Endothelial cell of umbilical vein (primary cell): ENCODE measurements around the gene ABCC10. TPM values are rescaled to one million over a fixed set of nuclear protein-coding genes. Genes with fewer than 3 reads are reported as not detected.

Source experiments
- BruUV-seq: library from RNA; stranded (reverse); fragments of 400-500 nt; replicated peaks from 2 replicates; lab custom pipeline; 2021; lab: Mats Ljungman, UMichigan
- CTCF ChIA-PET: fragments of 300-600, 350-600 bp; sonication (Branson Sonifier 250); formaldehyde crosslinking; loops from one replicate; lab custom pipeline; 2021; ENCODE audit warnings: antibody characterized with exemption, inconsistent platforms; lab: Charles Lee
- POLR2A ChIA-PET: fragments of 300-600, 350-600 bp; sonication (Branson Sonifier 250); formaldehyde crosslinking; loops from one replicate; lab custom pipeline; 2021; ENCODE audit warnings: antibody characterized with exemption, inconsistent platforms; lab: Charles Lee
- DNase-seq: peaks from one replicate; pipeline ENCODE4 v3.0.0-alpha.2; 2011; ENCODE audit warnings: low read depth, low spot score
- FAIRE-seq: peaks from 2 replicates; lab custom pipeline; 2011; peaks lifted over from hg19 to GRCh38; lab: Jason Lieb, UNC
- H2AFZ ChIP-seq: 2 replicates; pipeline ENCODE4 v1.6.0; 2012; ENCODE audit warnings: low read depth, low read length, control low read depth, inconsistent platforms
- H3K27ac ChIP-seq: 2 replicates; pipeline ENCODE4 v1.5.1; 2011; ENCODE audit warnings: low read depth, mild to moderate bottlenecking, control low read depth, low read length, moderate library complexity; ENCODE audit not compliant: insufficient read depth
- H3K27me3 ChIP-seq, 2 experiments: 2 replicates each; pipeline versions ENCODE4 v1.6.0 to v1.6.1; 2011; ENCODE audit warnings: low read length in 2 of 2, mixed read lengths in 1 of 2; ENCODE audit not compliant: control insufficient read depth in 2 of 2, insufficient read depth in 2 of 2
- H3K36me3 ChIP-seq, 2 experiments: 2 replicates in 1 of 2; 3 replicates in 1 of 2; pipeline ENCODE4 v1.5.1; 2011; ENCODE audit warnings: low read length in 2 of 2, mild to moderate bottlenecking in 1 of 2, moderate library complexity in 1 of 2; ENCODE audit not compliant: control insufficient read depth in 2 of 2, insufficient read depth in 2 of 2; ENCODE audit errors: extremely low read depth in 1 of 2
- H3K4me1 ChIP-seq: 3 replicates; pipeline ENCODE4 v1.5.1; 2011; ENCODE audit warnings: mild to moderate bottlenecking, low read length; ENCODE audit not compliant: control insufficient read depth, insufficient read depth; ENCODE audit errors: extremely low read depth
- H3K4me2 ChIP-seq: 2 replicates; pipeline ENCODE4 v1.6.1; 2011; ENCODE audit warnings: low read length, control low read depth, mixed read lengths; ENCODE audit not compliant: insufficient read depth
- H3K4me3 ChIP-seq, 3 experiments: fragments of 200-600 bp in 1 of 3; sonication (generic), shearing (Covaris generic) in 1 of 3; replicated peaks in 1 of 3; 2 replicates each; pipeline ENCODE4 v1.5.1; 2011 to 2016; ENCODE audit warnings: control low read depth in 3 of 3, low read length in 3 of 3, mild to moderate bottlenecking in 2 of 3, inconsistent platforms in 1 of 3, low read depth in 1 of 3, moderate library complexity in 1 of 3; ENCODE audit not compliant: insufficient read depth in 1 of 3
- H3K79me2 ChIP-seq: 2 replicates; pipeline ENCODE4 v1.6.0; 2012; ENCODE audit warnings: low read length, inconsistent platforms; ENCODE audit not compliant: control insufficient read depth, insufficient read depth
- H3K9ac ChIP-seq: replicated peaks from 2 replicates; pipeline ENCODE3; 2011; ENCODE audit warnings: low read length, control low read depth; ENCODE audit not compliant: insufficient read depth; ENCODE audit errors: extremely low read depth
- H3K9me1 ChIP-seq: replicated peaks from 3 replicates; pipeline ENCODE4 v1.6.0; 2011; ENCODE audit warnings: mild to moderate bottlenecking, low read length; ENCODE audit not compliant: control insufficient read depth, insufficient read depth; ENCODE audit errors: extremely low read depth
- H3K9me3 ChIP-seq: replicated peaks from 2 replicates; pipeline ENCODE4 v1.5.1; 2012; ENCODE audit warnings: low read length, inconsistent platforms; ENCODE audit not compliant: control insufficient read depth, insufficient read depth
- H4K20me1 ChIP-seq: replicated peaks from 2 replicates; pipeline ENCODE3; 2011; ENCODE audit warnings: mild to moderate bottlenecking, low read length; ENCODE audit not compliant: control insufficient read depth, insufficient read depth; ENCODE audit errors: extremely low read depth
- EZH2 ChIP-seq: IDR thresholded peaks from 2 replicates; pipeline ENCODE4 v1.6.1; 2012; ENCODE audit warnings: borderline replicate concordance, low read depth, mild to moderate bottlenecking, moderate library complexity, low read length, inconsistent platforms; ENCODE audit not compliant: severe bottlenecking
- FOS ChIP-seq: IDR thresholded peaks from 2 replicates; pipeline ENCODE4 v1.6.1; 2011; ENCODE audit warnings: mild to moderate bottlenecking, low read length, moderate library complexity, borderline replicate concordance; ENCODE audit not compliant: insufficient read depth
- GATA2 ChIP-seq: IDR thresholded peaks from 2 replicates; pipeline ENCODE4 v1.7.0; 2011; ENCODE audit warnings: low read depth, mild to moderate bottlenecking, moderate library complexity, mixed read lengths, low read length; ENCODE audit not compliant: insufficient read length, insufficient read depth
- JUN ChIP-seq: IDR thresholded peaks from 2 replicates; pipeline ENCODE4 v1.6.1; 2011; ENCODE audit warnings: borderline replicate concordance, low read depth; ENCODE audit not compliant: insufficient read length, insufficient read depth
- MYC ChIP-seq: IDR thresholded peaks from one replicate; pipeline ENCODE4 v1.6.1; 2011; ENCODE audit warnings: mild to moderate bottlenecking, low read depth, low read length
- POLR2AphosphoS5 ChIP-seq: IDR thresholded peaks from 2 replicates; pipeline ENCODE4 v1.6.1; 2012; ENCODE audit warnings: low read depth, mild to moderate bottlenecking, control low read depth, low read length, moderate library complexity; ENCODE audit not compliant: insufficient read depth
- dilution Hi-C: fragments of 300-500 bp; cut with MboI; formaldehyde crosslinking; loops from one replicate; pipeline ENCODE4 v1.15.0; 2019; ENCODE audit warnings: low sequenced_read_pairs; ENCODE audit not compliant: extremely low pct_ligation_motif_present
- intact Hi-C: fragments of 100-400 bp; cut with micrococcal nuclease; formaldehyde crosslinking; loops from one replicate; pipeline ENCODE4 v1.10.0; 2022
- polyA plus RNA-seq, 4 experiments: library from polyadenylated mRNA; depleted of rRNA in 3 of 4; stranded (reverse) in 3 of 4; unstranded in 1 of 4; fragments of >200 nt; gene quantifications; 2 replicates each; pipeline versions ENCODE4 v1.2.1 to v1.2.3, GENCODE V29; 2011 to 2012; ENCODE audit warnings: missing spikeins in 1 of 4
- total RNA-seq: library from RNA; stranded (reverse); gene quantifications from 2 replicates; pipeline ENCODE4 v1.2.3, GENCODE V29; 2021
- TF ChIP-seq, protein P1 (sequence below), 2 donors: IDR thresholded peaks; 1 replicate in 1 of 2; 2 replicates in 1 of 2; pipeline ENCODE4 v1.5.1; 2011; ENCODE audit warnings: low read length in 2 of 2, mild to moderate bottlenecking in 2 of 2, moderate library complexity in 2 of 2, control low read depth in 1 of 2, inconsistent platforms in 1 of 2, low read depth in 1 of 2; ENCODE audit not compliant: insufficient read depth in 1 of 2; ENCODE audit errors: extremely low read depth in 1 of 2

The ABCC10 gene
- total and polyA plus RNA-seq, 2 donors (not counting 3 experiments of a cell fraction or from before 2014, with no cell fraction given), result 29.2 to 37.9 TPM

DNA sequence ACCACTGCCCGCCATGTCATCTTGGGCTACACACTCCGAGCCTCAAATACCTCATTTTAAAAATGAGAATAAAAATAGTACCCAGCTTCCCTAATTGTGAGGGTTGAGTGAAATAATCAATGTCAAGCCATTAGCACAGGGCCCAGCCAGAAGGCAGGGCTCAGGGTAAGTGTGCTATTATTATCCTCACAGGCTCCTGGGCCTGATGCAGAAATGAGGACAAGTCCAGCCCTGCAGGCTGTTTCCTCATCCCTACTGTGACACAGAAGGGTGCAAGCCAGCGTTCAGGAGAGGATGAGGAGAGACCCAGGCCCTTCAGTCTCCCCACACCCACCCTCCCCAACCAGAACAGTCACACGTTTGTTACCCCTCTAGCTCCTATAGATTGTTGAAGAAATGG lies 24.0 kb downstream of the ABCC10 start:
- Histone ChIP-seq H3K4me1 (peaks cover 9% of the 10 kb centered on the region), H3K9ac (no peak overlapping the region), H3K9me3 (no peaks in the 10 kb centered on the region), H4K20me1 (no peaks in the 10 kb centered on the region), H3K27ac (no peak overlapping the region), H2AFZ (no peak overlapping the region), H3K4me2 (no peak overlapping the region), H3K79me2 (no peaks in the 10 kb centered on the region), H3K9me1 (no peaks in the 10 kb centered on the region), H3K27me3 (peaks cover 4 to 11% of the 10 kb centered on the region in 2 experiments), H3K36me3 (peaks cover 5 to 23% of the 10 kb centered on the region in 2 experiments), H3K4me3 (no peak overlapping the region)
- dilution Hi-C loops, result no loop called here
- DNase-seq, result no peak
- CTCF ChIA-PET, result interaction anchor here (21.3 kb wide), 1 partner anchor 50 kb away, joined by 289 read pairs; the partner anchor contains the start of gene LRRC73
- no peak for FAIRE-seq
- POLR2A ChIA-PET, result interaction anchor here (0.6 kb wide), 1 partner anchor 9 kb away, joined by 4 read pairs; no protein-coding TSS in a partner anchor
- intact Hi-C loops, result no loop called here
- TF ChIP-seq GATA2, result no peak
- TF ChIP-seq, protein P1, sequence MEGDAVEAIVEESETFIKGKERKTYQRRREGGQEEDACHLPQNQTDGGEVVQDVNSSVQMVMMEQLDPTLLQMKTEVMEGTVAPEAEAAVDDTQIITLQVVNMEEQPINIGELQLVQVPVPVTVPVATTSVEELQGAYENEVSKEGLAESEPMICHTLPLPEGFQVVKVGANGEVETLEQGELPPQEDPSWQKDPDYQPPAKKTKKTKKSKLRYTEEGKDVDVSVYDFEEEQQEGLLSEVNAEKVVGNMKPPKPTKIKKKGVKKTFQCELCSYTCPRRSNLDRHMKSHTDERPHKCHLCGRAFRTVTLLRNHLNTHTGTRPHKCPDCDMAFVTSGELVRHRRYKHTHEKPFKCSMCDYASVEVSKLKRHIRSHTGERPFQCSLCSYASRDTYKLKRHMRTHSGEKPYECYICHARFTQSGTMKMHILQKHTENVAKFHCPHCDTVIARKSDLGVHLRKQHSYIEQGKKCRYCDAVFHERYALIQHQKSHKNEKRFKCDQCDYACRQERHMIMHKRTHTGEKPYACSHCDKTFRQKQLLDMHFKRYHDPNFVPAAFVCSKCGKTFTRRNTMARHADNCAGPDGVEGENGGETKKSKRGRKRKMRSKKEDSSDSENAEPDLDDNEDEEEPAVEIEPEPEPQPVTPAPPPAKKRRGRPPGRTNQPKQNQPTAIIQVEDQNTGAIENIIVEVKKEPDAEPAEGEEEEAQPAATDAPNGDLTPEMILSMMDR (IDR thresholded peaks at IDR 0.05; ENCODE audit: extremely low read depth in 1 of 2, insufficient read depth in 1 of 2, low read depth in 1 of 2, low read length in 2 of 2), result no peak
- BruUV-seq, result no TSS peak

GRCh38 chr6:43451939-43452338 lies 24.6 kb downstream of the ABCC10 start:
- no peaks in the 10 kb centered on the region for H3K9me1 ChIP-seq
- peaks cover 9% of the 10 kb centered on the region for H3K4me1 ChIP-seq
- no peaks in the 10 kb centered on the region for H4K20me1 ChIP-seq
- TF ChIP-seq EZH2, result no peak
- no peak for TF ChIP-seq MYC
- TF ChIP-seq POLR2AphosphoS5, result no peak
- TF ChIP-seq FOS, result no peak
- TF ChIP-seq GATA2, result no peak
- TF ChIP-seq JUN, result no peak
- TF ChIP-seq, protein P1 (IDR thresholded peaks at IDR 0.05; ENCODE audit: extremely low read depth in 1 of 2, insufficient read depth in 1 of 2, low read depth in 1 of 2, low read length in 2 of 2), result no peak
- CTCF ChIA-PET, result interaction anchor here (21.3 kb wide), 1 partner anchor 49 kb away, joined by 289 read pairs; the partner anchor contains the start of gene LRRC73
- DNase-seq (no peak), FAIRE-seq (no peak)
- peaks cover 6 to 17% of the 10 kb centered on the region in 2 experiments for H3K27me3 ChIP-seq
- H3K9me3 ChIP-seq, result no peaks in the 10 kb centered on the region
- H3K9ac ChIP-seq, result no peak overlapping the region
- POLR2A ChIA-PET, result no interaction called here
- no TSS peak for BruUV-seq
- H3K36me3 ChIP-seq, result peaks cover 5 to 21% of the 10 kb centered on the region in 2 experiments
- no peaks in the 10 kb centered on the region for H3K79me2 ChIP-seq
- intact Hi-C loops, result no loop called here
- H3K4me2 ChIP-seq, result no peak overlapping the region
- H3K27ac ChIP-seq, result no peak overlapping the region
- no peak overlapping the region for H3K4me3 ChIP-seq
- dilution Hi-C loops, result no loop called here
- H2AFZ ChIP-seq, result no peak overlapping the region
